CD4-positive, alpha-beta T cell treated with Interleukin-10 for 1 hour (primary cell): Measurements from ENCODE around the gene CDYL.
"Not testable (repeated sequence)": the region's sequence is repeated elsewhere in the genome, so short reads cannot be mapped to it uniquely, and the experiment has no call there.

Source experiments
- DNase-seq: peaks from one replicate; pipeline ENCODE4 v3.0.0-alpha.2; 2020

Gene CDYL

GRCh38 chr6:4805553-4806336, 29.5 kb downstream of the CDYL start:
- DNase-seq = peak; percentile 19

- DNase-seq = no peak
Observed at GRCh38 chr6:4806337-4806725, 30.1 kb downstream of the CDYL start.

- DNase-seq = no peak
Observed at GRCh38 chr6:4806791-4807190, 30.6 kb downstream of the CDYL start.

GRCh38 chr6:4808396-4808795, 32.2 kb downstream of the CDYL start:
- DNase-seq = no peak

GRCh38 chr6:4809999-4810918, 34.1 kb downstream of the CDYL start:
- no peak for DNase-seq

- no peak for DNase-seq
Observed at GRCh38 chr6:4812068-4812467, 35.9 kb downstream of the CDYL start.

- DNase-seq = no peak
Observed at GRCh38 chr6:4813055-4813454, 36.9 kb downstream of the CDYL start.

- DNase-seq = no peak
Observed at GRCh38 chr6:4814212-4814611, 38.0 kb downstream of the CDYL start.

DNA sequence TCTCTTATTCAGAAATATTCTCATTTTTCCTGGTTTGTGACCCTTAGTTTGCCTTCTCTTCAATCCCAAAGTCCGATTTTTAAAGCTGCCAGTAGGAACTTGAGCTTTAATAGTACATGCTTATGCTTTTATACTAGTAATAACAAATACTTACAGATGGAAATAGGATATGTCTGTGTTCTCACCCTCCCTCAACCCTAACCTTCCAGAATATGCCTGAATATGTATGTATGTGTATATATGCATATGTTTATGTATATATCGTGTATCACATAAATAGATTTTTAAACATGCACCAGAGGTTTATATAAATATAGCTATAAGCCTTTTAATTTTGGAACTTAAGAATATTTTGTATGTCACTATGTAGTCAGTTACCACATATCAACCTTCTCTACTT, 38.8 kb downstream of the CDYL start:
- DNase-seq = no peak

DNA sequence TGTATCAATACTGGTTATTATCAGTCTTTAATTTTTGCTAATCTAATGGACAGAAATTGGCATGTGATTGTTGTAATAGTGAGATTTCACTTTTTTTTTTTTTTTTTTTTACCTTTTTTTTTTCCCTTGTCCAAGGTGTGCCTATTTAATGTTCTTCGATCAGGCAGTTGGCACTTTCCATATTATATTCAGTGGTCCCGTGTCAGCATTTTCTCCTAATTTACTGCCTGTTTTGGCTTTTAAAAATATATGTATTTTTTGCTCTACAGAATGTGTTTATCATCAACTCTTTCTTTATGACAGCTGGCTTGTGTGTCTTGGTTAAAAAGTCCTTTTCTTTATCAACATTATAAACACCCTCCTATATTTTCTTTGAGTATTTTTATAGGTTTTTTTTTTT, 39.4 kb downstream of the CDYL start:
- no peak for DNase-seq

- no peak for DNase-seq
Observed at GRCh38 chr6:4816904-4817303, 40.7 kb downstream of the CDYL start.

DNA sequence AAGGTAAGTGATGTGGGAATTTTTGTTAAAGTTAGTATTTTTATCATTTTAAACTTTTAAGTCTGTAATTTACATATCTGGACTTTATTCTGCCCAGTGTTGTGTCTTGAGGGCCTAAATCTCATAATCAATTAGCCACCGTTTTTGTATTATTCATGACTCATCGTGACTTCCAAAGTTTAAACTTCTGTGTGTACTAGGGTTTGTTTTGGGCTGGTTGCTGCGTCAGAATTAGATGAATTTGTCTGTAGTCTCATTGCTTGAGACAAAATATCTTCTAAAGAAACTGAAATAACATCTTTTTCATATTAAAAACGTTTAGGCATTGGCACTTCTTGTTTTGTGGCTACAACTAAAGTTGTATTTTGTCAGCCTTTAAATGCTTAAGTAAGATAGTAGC, 41.3 kb downstream of the CDYL start:
- DNase-seq = no peak

DNA sequence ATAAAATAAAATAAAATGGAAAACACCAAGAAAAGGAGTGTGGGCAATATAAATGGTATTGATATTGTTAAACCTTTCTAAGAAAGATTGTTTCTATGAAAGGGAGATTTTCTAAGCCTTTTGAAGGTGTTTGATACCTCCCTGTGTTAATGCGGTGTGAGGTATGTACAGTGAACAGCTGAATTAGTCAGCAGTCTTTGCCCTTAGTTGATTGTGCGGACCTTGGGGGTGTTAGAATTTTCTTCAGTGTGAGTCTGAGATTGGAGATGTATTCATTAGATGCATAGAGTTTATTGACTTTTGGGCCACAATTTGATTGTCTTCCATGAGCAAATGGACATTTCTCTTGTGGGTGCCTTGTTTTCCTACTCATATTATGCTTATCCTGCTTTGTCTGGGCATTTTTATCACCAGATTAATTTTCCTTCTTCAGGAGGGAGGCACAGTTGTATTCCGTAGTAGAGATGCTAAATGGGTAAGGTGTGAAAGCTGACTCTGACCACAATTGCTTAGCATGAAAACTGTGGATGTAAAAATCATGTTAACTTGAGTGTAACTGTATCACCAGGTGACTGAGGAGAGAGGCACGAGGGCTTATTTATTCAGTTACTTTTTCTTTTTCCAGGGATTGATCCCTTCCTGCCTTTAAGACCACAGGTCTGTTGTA, 42.2 kb downstream of the CDYL start:
- DNase-seq = no peak

GRCh38 chr6:4819706-4820283, 43.6 kb downstream of the CDYL start:
- no peak for DNase-seq

DNA sequence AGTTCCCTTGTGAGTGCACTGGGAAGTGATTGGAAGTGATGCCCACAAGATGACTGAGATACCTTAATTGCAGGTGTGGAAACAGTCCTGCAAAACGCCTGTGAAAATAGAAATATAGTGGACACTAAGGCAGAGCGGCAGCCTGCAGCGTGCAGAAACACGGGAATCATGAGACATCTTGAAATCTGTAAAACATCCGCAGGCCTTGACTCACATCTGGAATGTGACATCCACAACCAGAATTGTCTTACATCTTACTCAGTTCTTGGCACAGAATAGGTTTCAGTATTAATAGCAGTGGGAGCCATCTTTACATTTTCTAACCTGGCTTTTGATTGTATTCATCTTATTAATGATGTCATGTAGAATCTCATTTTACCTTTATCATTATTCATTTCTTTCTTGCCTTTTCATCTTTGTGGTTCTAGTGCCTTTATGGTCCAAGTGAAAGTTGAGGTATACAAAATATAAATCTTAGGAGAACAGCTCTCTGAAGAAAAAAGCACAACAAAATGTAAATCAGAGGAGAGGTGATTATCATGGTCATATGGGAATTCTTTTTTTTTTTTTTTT, 44.6 kb downstream of the CDYL start:
- no peak for DNase-seq

DNA sequence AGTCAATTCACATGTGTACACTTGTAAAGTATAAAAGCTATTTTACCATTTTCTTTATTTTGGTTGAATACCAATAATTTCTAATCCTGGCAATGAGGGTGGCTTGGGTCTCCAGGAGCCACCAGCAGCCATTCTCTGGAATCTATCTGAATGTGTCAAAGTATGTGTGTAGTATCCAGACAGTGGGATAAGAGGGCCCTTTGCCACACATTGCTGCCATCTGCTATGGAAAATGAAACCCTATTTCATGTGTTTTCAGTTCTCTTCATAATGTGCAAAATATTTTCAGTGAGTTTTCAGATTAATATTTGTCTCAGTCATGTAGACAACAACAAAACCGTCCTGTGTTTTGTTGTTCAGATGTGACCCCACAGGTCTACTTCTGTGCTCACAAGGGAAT, 46.3 kb downstream of the CDYL start:
- no peak for DNase-seq

DNA sequence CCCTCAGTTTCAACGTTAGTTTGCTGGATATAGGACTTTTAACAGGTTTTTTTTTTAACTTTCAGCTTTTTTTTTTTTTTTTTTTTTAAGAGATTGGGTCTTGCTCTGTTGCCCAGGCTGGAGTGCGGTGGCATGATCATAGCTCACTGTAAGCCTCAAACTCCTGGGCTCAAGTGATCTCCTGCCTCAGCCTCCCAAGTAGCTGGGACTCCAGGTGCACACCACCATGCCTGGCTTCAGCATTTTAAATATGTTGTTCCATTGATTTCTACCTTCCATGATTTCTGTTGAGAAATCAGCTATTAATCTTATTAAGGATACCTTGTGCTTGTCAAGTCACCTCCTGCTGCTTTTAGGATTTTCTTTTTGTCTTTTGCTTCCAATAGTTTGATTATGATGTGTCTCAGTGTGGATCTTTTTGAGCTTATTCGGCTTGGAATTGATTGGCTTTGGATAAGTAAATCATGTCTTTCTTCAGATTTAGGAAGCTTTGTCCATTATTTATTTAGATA, 52.0 kb downstream of the CDYL start:
- no peak for DNase-seq

DNA sequence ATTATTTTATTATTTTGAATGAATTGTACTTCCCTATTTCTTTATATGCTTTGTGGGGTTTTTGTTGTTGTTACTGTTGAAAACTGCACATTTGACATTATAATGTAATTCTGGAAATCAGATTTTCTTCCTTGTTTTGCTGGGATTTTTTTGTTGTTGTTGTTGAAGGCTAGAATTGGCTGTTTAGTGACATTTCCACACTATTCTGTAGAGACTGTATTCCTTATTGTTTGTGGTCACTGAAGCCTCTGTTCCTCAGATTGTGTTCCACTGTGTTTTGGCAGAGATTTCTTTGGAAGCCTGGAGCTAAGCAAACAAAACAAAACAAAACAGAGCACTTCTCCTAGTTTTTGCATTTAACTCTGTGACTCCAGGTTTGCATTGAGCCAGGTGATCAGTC, 52.9 kb downstream of the CDYL start:
- no peak for DNase-seq

DNA sequence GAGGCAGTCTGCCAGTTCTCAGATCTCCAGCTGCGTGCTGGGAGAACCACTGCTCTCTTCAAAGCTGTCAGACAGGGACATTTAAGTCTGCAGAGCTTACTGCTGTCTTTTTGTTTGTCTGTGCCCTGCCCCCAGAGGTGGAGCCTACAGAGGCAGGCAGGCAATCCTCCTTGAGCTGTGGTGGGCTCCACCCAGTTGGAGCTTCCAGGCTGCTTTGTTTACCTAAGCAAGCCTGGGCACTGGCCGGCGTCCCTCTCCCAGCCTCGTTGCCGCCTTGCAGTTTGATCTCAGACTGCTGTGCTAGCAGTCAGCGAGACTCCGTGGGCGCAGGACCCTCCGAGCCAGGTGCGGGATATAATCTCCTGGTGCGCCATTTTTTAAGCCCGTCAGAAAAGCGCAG, 59.3 kb downstream of the CDYL start:
- not testable (repeated sequence) for DNase-seq

GRCh38 chr6:4840169-4840568, 64.0 kb downstream of the CDYL start:
- DNase-seq = no peak

GRCh38 chr6:4844108-4844507, 67.9 kb downstream of the CDYL start:
- DNase-seq = no peak

- DNase-seq = no peak
Observed at GRCh38 chr6:4846387-4846786, 70.2 kb downstream of the CDYL start.
